Measurements from ENCODE around the gene SLC9A3. TPM values are rescaled to one million over a fixed set of nuclear protein-coding genes. Genes with fewer than 3 reads are reported as not detected.
"Not testable (repeated sequence)": the region's sequence is repeated elsewhere in the genome, so short reads cannot be mapped to it uniquely, and the experiment has no call there.

The SLC9A3 gene
- total RNA-seq, 4 donors from 2014 or later: 1.7 to 5.0 (median 2.8) TPM

DNA sequence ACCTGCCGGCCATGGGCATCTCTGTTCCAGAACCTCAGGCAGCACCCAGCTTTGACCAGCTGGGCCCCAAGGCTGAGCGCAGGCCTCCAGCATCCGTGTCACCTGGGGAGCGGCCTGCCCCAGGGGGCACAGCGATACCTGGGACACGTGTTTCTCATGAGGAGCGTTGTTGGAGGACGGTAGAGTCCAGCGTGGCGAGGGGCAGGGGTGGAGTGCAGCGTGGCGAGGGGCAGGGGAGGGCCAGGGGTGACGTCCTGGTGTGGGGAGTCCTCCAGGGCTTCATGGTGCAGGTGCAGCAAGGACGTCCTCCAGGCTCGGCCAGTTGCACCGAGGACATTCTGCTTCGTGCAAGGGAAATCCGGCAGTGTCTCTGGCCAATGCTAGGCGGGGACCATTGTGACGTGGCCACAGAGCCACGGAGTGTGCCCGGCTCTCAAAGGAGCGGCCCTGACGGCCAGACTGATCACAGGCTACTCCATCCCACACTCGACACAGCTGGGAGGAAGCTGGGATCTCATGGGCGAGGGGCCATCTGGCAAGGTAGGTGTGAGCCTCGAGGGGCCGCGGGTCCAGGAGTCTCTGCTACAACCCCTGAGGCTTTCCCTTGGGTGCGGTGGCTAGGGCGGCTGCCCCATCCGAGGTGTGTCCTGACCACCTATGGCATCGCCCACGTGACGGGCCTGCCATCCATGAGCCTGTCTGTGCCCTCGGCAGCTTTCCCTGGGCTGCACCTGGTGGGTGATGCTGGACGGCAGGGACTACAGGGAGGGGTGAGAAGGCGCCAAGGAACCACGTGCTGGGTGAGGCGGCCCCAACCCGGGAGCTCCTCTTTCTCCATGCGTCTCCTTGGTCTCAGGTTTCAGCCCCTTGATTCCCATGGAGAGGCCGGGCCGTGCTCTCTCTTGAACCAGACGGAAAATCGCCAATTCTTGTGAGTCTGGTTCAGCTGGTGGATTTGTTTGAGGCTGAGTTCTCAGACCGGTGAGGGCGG is 33.8 kb downstream of the SLC9A3 start:
- Histone ChIP-seq H3K36me3 (no peaks in the 10 kb centered on the region), H3K27me3 (peaks cover 0 to 78% (median 4%) of the 10 kb centered on the region in 4 donors), H3K4me3 (no peak overlapping the region), H3K27ac (replicated peaks in 1 of 4) (no peak overlapping the region), H3K4me1 (peaks cover 0 to 9% (median 2%) of the 10 kb centered on the region in 4 donors), H3K9me3 (no peaks in the 10 kb centered on the region)
- intact Hi-C loops (cut with DNase I): no loop called here
- TF ChIP-seq EP300 (IDR thresholded peaks at IDR 0.05): no peak
- WGBS: 76% methylated on average over 28 of the region's 48 CpGs
- no peak for DNase-seq (ENCODE audit: extremely low spot score)

DNA sequence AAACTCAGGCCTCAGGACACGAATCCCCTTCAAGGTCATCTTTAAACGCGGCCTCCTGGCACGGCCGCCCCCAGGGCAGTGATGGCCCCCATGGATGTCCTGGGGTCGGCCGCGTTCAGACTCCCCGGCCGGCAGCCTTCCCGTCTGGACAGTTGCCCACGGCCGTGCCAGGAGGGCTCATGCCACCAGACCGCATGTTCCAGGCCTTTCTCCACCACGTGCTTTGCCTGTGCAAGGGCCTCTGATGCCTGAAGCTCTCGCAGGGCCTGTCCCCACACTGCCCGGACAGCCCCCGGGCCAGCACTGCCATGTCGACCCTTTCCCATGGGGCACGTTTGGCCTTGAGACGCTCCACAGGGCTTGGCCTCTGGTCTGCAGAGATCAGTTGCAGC is 34.6 kb downstream of the SLC9A3 start:
- no peak for DNase-seq (ENCODE audit: extremely low spot score)
- intact Hi-C loops (cut with DNase I): no loop called here
- peaks cover 0 to 9% (median 2%) of the 10 kb centered on the region in 4 donors for H3K4me1 ChIP-seq
- peaks cover 0 to 81% (median 4%) of the 10 kb centered on the region in 4 donors for H3K27me3 ChIP-seq
- no peak overlapping the region for H3K27ac ChIP-seq (replicated peaks in 1 of 4)
- H3K9me3 ChIP-seq: no peaks in the 10 kb centered on the region
- no peaks in the 10 kb centered on the region for H3K36me3 ChIP-seq
- WGBS: 60% methylated on average over 11 of the region's 21 CpGs
- H3K4me3 ChIP-seq: no peak overlapping the region
- TF ChIP-seq EP300 (IDR thresholded peaks at IDR 0.05): no peak
- TF ChIP-seq, protein P1, sequence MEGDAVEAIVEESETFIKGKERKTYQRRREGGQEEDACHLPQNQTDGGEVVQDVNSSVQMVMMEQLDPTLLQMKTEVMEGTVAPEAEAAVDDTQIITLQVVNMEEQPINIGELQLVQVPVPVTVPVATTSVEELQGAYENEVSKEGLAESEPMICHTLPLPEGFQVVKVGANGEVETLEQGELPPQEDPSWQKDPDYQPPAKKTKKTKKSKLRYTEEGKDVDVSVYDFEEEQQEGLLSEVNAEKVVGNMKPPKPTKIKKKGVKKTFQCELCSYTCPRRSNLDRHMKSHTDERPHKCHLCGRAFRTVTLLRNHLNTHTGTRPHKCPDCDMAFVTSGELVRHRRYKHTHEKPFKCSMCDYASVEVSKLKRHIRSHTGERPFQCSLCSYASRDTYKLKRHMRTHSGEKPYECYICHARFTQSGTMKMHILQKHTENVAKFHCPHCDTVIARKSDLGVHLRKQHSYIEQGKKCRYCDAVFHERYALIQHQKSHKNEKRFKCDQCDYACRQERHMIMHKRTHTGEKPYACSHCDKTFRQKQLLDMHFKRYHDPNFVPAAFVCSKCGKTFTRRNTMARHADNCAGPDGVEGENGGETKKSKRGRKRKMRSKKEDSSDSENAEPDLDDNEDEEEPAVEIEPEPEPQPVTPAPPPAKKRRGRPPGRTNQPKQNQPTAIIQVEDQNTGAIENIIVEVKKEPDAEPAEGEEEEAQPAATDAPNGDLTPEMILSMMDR (IDR thresholded peaks at IDR 0.05): no peak

DNA sequence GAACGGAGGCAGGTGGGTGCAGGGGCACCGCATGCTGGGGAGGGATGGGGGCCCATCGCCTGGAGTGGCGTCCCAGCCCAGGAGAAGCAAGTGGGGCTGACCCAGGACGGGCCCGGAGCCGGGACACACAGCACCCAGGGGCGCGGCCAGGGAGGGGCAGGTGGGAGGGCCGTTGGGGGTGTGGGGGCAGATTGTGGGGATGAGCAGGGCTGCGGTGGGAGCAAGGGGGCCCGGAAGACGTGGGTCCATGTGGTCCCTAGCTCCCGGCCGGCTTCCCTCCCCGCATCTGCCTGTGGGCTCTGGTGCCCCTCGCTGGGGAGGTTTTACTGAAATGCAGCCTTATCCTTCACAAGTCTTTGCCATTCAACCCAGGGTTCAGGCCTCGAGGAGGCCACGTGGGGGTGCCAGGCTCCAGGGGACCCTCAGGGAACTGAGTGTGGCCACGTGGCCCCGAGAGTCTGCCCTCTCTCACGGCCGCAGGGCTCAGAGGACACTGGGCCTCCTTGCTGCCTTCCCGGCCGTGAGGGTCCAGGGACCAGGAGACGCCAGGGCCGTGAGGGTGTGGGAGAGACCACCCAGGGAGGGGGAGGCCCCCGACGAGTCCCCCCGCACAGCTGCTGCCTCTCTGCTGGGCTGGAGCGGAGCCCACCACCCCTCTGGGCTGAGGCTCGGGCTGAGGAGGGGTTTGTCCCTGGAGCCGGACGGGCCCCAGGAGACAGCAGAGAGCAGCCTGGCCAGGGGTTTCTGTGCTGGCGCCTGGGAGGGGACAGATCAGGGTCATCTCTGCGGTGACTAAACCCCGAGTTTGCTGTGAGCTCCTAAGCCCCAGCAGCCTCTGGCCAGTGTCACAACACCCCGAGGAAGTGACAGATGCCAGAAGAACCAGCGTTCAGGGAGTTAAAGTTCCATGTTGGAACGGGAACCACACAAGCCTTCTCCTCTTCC is 35.2 kb downstream of the SLC9A3 start:
- Histone ChIP-seq H3K4me1 (peaks cover 0 to 9% (median 2%) of the 10 kb centered on the region in 4 donors), H3K27ac (replicated peaks in 1 of 4) (no peak overlapping the region), H3K4me3 (no peak overlapping the region), H3K27me3 (peaks cover 0 to 80% (median 4%) of the 10 kb centered on the region in 4 donors), H3K9me3 (no peaks in the 10 kb centered on the region), H3K36me3 (no peaks in the 10 kb centered on the region)
- 77% methylated on average over 22 of the region's 40 CpGs for WGBS
- intact Hi-C loops (cut with DNase I): no loop called here
- TF ChIP-seq, protein P1 (IDR thresholded peaks at IDR 0.05): no peak
- TF ChIP-seq POLR2A (IDR thresholded peaks at IDR 0.05; ENCODE audit: low read depth) (no peak), POLR2AphosphoS5 (IDR thresholded peaks at IDR 0.05) (no peak), EP300 (IDR thresholded peaks at IDR 0.05) (no peak)
- DNase-seq (ENCODE audit: extremely low spot score): no peak

DNA sequence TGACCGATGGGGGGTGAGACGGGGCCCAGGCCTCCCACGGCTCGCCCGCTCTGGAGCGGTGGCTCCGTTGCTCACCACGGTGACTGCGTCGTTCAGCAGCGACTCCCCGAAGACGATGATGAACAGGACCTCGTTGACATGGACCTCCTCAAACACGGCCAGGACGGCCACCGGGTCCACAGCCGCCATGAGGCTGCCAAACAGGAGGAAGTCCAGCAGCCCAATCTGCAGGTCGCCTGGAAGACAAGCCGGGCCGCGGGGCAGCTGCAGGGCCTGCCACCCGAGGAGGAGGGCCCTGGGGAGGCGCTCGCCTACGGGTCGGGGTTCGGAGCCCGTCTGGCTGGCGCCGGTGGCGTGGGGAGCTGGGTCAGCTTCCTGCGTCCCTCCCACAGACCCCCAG is 36.0 kb downstream of the SLC9A3 start:
- Histone ChIP-seq H3K36me3 (no peaks in the 10 kb centered on the region), H3K9me3 (no peaks in the 10 kb centered on the region), H3K4me1 (peaks cover 0 to 7% (median 2%) of the 10 kb centered on the region in 4 donors), H3K27me3 (peaks cover 0 to 80% (median under 1%) of the 10 kb centered on the region in 4 donors), H3K27ac (replicated peaks in 1 of 4) (no peak overlapping the region), H3K4me3 (no peak overlapping the region)
- 91% methylated on average over 14 of the region's 33 CpGs for WGBS
- TF ChIP-seq, protein P1 (IDR thresholded peaks at IDR 0.05): no peak
- no peak for TF ChIP-seq POLR2AphosphoS5 (IDR thresholded peaks at IDR 0.05)
- TF ChIP-seq POLR2A (IDR thresholded peaks at IDR 0.05; ENCODE audit: low read depth): no peak
- no peak for TF ChIP-seq EP300 (IDR thresholded peaks at IDR 0.05)
- intact Hi-C loops (cut with DNase I): no loop called here
- no peak for DNase-seq (ENCODE audit: extremely low spot score)

GRCh38 chr5:486597-486996 is 37.7 kb downstream of the SLC9A3 start:
- H3K27ac ChIP-seq (replicated peaks in 1 of 4); intact Hi-C loops (cut with DNase I); DNase-seq (ENCODE audit: extremely low spot score): not testable (repeated sequence)

More at GRCh38 chr5:486597-486996, 37.7 kb downstream of the SLC9A3 start:
- H3K27me3 ChIP-seq: peaks cover 0 to 82% (median 13%) of the 10 kb centered on the region in 4 donors
- 80% methylated on average over 2 of the region's 22 CpGs for WGBS
- H3K36me3 ChIP-seq, H3K9me3 ChIP-seq, H3K4me1 ChIP-seq, H3K4me3 ChIP-seq: not testable (repeated sequence)

All from esophagus muscularis mucosa (tissue), 4 donors.